CD14-positive monocyte (primary cell): ENCODE measurements around the gene CCL17. TPM values are rescaled to one million over a fixed set of nuclear protein-coding genes. Genes with fewer than 3 reads are reported as not detected.

Experiments used
- DNase-seq, 3 donors: peaks; one replicate each; pipeline ENCODE4 v3.0.0-alpha.2; 2011 to 2022
- H2AFZ ChIP-seq: 2 replicates; pipeline ENCODE4 v1.6.0; 2012; ENCODE audit warnings: mild to moderate bottlenecking, low read depth, low read length, inconsistent platforms; ENCODE audit not compliant: insufficient read depth, poor library complexity, severe bottlenecking
- H3K27ac ChIP-seq, 2 donors: 1 replicate in 1 of 2; 2 replicates in 1 of 2; pipeline ENCODE4 v1.5.1; 2012 to 2013; ENCODE audit warnings: low read length in 2 of 2, control low read depth in 1 of 2, inconsistent platforms in 1 of 2, low read depth in 1 of 2, mild to moderate bottlenecking in 1 of 2
- H3K27me3 ChIP-seq, 2 donors: one replicate each; pipeline versions ENCODE4 v1.6.0 to v1.6.1; 2011 to 2013; ENCODE audit warnings: low read length in 2 of 2; ENCODE audit not compliant: control insufficient read depth in 2 of 2, insufficient read depth in 2 of 2
- H3K36me3 ChIP-seq, 2 donors: replicated peaks in 1 of 2; 1 replicate in 1 of 2; 2 replicates in 1 of 2; pipeline versions ENCODE4 v1.5.1 to v1.6.1; 2012 to 2013; ENCODE audit warnings: low read length in 2 of 2, control low read depth in 1 of 2, inconsistent platforms in 1 of 2, mild to moderate bottlenecking in 1 of 2; ENCODE audit not compliant: insufficient read depth in 2 of 2, control insufficient read depth in 1 of 2
- H3K4me1 ChIP-seq, 2 donors: 1 replicate in 1 of 2; 2 replicates in 1 of 2; pipeline versions ENCODE4 v1.5.1 to v1.6.1; 2012 to 2013; ENCODE audit warnings: low read length in 2 of 2, control low read depth in 1 of 2, inconsistent platforms in 1 of 2, mild to moderate bottlenecking in 1 of 2, moderate library complexity in 1 of 2; ENCODE audit not compliant: insufficient read depth in 2 of 2, control insufficient read depth in 1 of 2
- H3K4me2 ChIP-seq: replicated peaks from 2 replicates; pipeline ENCODE3; 2012; ENCODE audit warnings: low read length, moderate library complexity, mild to moderate bottlenecking; ENCODE audit not compliant: poor library complexity, severe bottlenecking; ENCODE audit errors: extremely low read depth
- H3K4me3 ChIP-seq, 3 experiments: fragments of 200-600 bp in 1 of 3; sonication (generic) in 1 of 3; replicated peaks in 1 of 3; 1 replicate in 2 of 3; 2 replicates in 1 of 3; pipeline ENCODE4 v1.5.1; 2011 to 2013; ENCODE audit warnings: low read length in 3 of 3, mild to moderate bottlenecking in 3 of 3, control low read depth in 2 of 3, low read depth in 2 of 3, inconsistent platforms in 1 of 3, moderate library complexity in 1 of 3
- H3K79me2 ChIP-seq: 2 replicates; pipeline ENCODE4 v1.6.0; 2012; ENCODE audit warnings: mild to moderate bottlenecking, control low read depth, inconsistent platforms, low read length, moderate library complexity; ENCODE audit not compliant: insufficient read depth
- H3K9ac ChIP-seq: 2 replicates; pipeline ENCODE4 v1.6.0; 2017; ENCODE audit warnings: low read length, mild to moderate bottlenecking; ENCODE audit not compliant: insufficient read depth, poor library complexity, severe bottlenecking
- H3K9me3 ChIP-seq, 2 donors: replicated peaks in 1 of 2; 1 replicate in 1 of 2; 2 replicates in 1 of 2; pipeline versions ENCODE4 v1.5.1 to v1.6.1; 2012 to 2013; ENCODE audit warnings: low read length in 2 of 2, control low read depth in 1 of 2; ENCODE audit not compliant: control insufficient read depth in 1 of 2, insufficient read depth in 1 of 2
- H4K20me1 ChIP-seq: 2 replicates; pipeline ENCODE4 v1.6.0; 2012; ENCODE audit warnings: mild to moderate bottlenecking, low read length, control low read depth, moderate library complexity; ENCODE audit not compliant: insufficient read depth
- H3K27ac Mint-ChIP-seq, 7 donors: one replicate each; pipeline ENCODE4 v1.8.0; 2020; ENCODE audit warnings: mild to moderate bottlenecking in 7 of 7, mixed read lengths in 7 of 7, moderate library complexity in 6 of 7, inconsistent platforms in 2 of 7
- H3K27me3 Mint-ChIP-seq, 3 donors: one replicate each; pipeline ENCODE4 v1.8.0; 2021 to 2022; ENCODE audit warnings: low read depth in 3 of 3, mild to moderate bottlenecking in 3 of 3, mixed read lengths in 3 of 3, moderate library complexity in 3 of 3, inconsistent platforms in 1 of 3
- H3K36me3 Mint-ChIP-seq, 2 donors: one replicate each; pipeline ENCODE4 v1.8.0; 2020; ENCODE audit warnings: mixed read lengths in 2 of 2, inconsistent platforms in 1 of 2, mild to moderate bottlenecking in 1 of 2
- H3K4me1 Mint-ChIP-seq: one replicate; pipeline ENCODE4 v1.8.0; 2020; ENCODE audit warnings: mild to moderate bottlenecking, mixed read lengths
- H3K4me3 Mint-ChIP-seq, 2 donors: one replicate each; pipeline ENCODE4 v1.8.0; 2020; ENCODE audit warnings: mild to moderate bottlenecking in 2 of 2, mixed read lengths in 2 of 2, moderate library complexity in 1 of 2
- H3K9me3 Mint-ChIP-seq, 7 donors: one replicate each; pipeline ENCODE4 v1.8.0; 2020 to 2022; ENCODE audit warnings: mixed read lengths in 7 of 7, mild to moderate bottlenecking in 6 of 7, moderate library complexity in 6 of 7, inconsistent platforms in 2 of 7
- CTCF ChIP-seq: fragments of 200-600 bp; IDR thresholded peaks from one replicate; pipeline ENCODE4 v1.8.0; 2022; ENCODE audit warnings: antibody characterized with exemption, mild to moderate bottlenecking
- WGBS: methylation state at CpG from one replicate; pipeline ENCODE4 v1.1.5; 2013; ENCODE audit warnings: missing lambda C conversion rate; ENCODE audit not compliant: insufficient coverage; 5-methylcytosine and 5-hydroxymethylcytosine counted together
- intact Hi-C, 2 donors: fragments of 100-400 bp; cut with micrococcal nuclease; formaldehyde crosslinking; loops; one replicate each; pipeline versions ENCODE4 v1.15.0 to v1.15.1; 2023
- polyA plus RNA-seq, 3 donors: library from polyadenylated mRNA; depleted of rRNA in 1 of 3; unstranded in 2 of 3; stranded (reverse) in 1 of 3; fragments of 300-500 nt in 2 of 3; fragments of >200 nt in 1 of 3; fragmentation: Illumina TruSeq in 2 of 3; gene quantifications; 1 replicate in 2 of 3; 2 replicates in 1 of 3; pipeline ENCODE4 v1.2.3, GENCODE V29; 2012 to 2021

CCL17 gene
- polyA plus RNA-seq, 3 donors: not detected

- intact Hi-C loops: no loop called here
- H3K4me2 ChIP-seq: no peak within 1 kb of the TSS
- H3K4me1 Mint-ChIP-seq: peaks cover 3% of the 10 kb centered on the region
Observed at GRCh38 chr16:57372372-57373116, 32.0 kb upstream of the CCL17 start, which contains the start of gene CX3CL1. Gene CX3CL1, plus strand, starts transcription at chr16:57372490. Its CDS starts 79 bp downstream, at chr16:57372569.

More at GRCh38 chr16:57372372-57373116, 32.0 kb upstream of the CCL17 start, which contains the start of gene CX3CL1:
- 82% methylated on average over 18 of the region's 23 CpGs for WGBS
- no peak within 1 kb of the TSS for H2AFZ ChIP-seq
- peaks cover 10 to 28% (median 18%) of the 10 kb centered on the region in 3 donors for H3K27me3 Mint-ChIP-seq
- DNase-seq: no peak
- no peak within 1 kb of the TSS for H3K27ac Mint-ChIP-seq
- H3K79me2 ChIP-seq: no peaks in the 10 kb centered on the region
- no peaks in the 10 kb centered on the region for H3K36me3 ChIP-seq
- no peak for TF ChIP-seq CTCF
- no peaks in the 10 kb centered on the region for H3K9me3 ChIP-seq
- no peak within 1 kb of the TSS for H3K9ac ChIP-seq
- H3K4me3 ChIP-seq: no peak within 1 kb of the TSS
- no peak within 1 kb of the TSS for H3K27ac ChIP-seq
- no peaks in the 10 kb centered on the region for H3K4me1 ChIP-seq
- no peaks in the 10 kb centered on the region for H4K20me1 ChIP-seq
- no peak within 1 kb of the TSS for H3K4me3 Mint-ChIP-seq
- peaks cover 0 to 2% (median 0%) of the 10 kb centered on the region in 7 donors for H3K9me3 Mint-ChIP-seq
- H3K36me3 Mint-ChIP-seq: no peaks in the 10 kb centered on the region
- no peaks in the 10 kb centered on the region for H3K27me3 ChIP-seq
